ELF-1 (cell line): Measurements from ENCODE around the gene PHOX2A.

Experiments used
- DNase-seq: peaks from one replicate; pipeline ENCODE4 v3.0.0-alpha.2; 2016; ENCODE audit warnings: low read depth, low spot score

The PHOX2A gene

DNA sequence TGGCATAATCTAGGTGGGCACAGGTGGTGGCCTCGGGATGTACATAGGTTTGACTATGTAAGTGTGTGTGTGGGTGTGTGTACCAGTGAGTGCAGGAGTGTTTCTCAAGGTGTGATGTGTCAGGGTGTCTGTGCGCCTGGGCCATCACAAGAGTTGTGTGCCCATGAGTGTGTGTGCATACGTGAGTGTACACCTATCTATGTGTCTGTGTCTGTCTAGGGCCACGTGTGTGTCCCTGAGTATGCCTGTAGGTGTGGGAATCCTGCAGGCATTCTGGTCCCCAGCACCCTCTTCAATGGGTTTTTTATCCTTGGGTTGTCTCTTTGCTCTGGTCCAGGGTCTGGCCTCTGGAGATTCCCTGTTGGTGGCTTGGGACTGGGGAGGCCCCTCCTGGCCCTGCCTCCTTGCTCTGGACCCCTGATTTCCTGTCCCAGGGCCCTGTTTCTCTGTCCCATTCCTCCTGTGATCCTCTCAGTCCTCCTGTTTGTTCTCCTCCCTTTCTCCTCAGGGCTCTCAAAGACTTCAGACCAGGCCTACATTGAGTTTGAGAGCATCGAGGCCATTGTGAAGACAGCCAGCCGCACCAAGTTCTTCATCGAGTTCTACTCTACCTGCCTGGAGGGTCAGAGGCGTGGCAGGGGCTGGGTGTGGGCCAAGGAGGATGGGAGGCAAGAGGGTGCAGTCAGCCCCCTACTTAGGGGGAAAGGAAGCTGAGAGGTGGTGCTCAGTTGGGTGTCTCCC lies 10.0 kb downstream of the PHOX2A start:
- no peak for DNase-seq

GRCh38 chr11:72233056-72233772 lies 10.8 kb downstream of the PHOX2A start:
- DNase-seq: no peak

DNA sequence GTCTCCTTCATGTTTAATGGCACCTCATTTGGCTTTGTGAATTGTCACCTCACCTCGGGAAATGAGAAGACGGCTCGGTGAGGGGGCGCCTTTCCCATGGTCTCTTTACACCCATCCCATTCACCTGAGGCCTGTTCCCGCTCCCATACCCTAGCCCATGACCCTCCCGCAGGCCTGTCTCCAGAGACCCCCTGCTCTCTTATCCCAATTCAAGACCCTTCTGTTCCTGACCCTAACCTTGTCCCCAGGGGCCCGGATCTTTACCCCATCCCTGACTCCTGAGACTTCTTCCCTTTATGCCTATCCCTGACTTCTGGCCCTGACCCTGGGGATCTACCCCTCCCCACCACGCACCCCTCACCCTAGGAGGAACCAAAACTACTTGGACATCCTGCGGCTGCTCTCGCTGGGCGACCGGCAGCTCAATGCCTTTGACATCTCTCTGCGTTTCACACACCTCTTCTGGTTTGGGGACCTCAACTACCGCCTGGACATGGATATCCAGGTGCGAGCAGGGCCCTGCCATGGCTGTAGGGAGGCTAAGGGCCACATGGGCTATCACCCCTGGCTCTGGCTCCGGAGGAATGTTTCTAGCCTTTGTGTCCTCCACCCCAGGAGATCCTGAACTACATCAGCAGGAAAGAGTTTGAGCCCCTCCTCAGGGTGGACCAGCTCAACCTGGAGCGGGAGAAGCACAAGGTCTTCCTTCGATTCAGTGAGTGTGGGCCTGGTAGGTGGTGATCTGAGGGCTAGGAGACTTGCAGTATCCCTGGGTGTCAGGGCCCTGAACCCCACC lies 11.5 kb downstream of the PHOX2A start:
- DNase-seq: peak; percentile 0

DNA sequence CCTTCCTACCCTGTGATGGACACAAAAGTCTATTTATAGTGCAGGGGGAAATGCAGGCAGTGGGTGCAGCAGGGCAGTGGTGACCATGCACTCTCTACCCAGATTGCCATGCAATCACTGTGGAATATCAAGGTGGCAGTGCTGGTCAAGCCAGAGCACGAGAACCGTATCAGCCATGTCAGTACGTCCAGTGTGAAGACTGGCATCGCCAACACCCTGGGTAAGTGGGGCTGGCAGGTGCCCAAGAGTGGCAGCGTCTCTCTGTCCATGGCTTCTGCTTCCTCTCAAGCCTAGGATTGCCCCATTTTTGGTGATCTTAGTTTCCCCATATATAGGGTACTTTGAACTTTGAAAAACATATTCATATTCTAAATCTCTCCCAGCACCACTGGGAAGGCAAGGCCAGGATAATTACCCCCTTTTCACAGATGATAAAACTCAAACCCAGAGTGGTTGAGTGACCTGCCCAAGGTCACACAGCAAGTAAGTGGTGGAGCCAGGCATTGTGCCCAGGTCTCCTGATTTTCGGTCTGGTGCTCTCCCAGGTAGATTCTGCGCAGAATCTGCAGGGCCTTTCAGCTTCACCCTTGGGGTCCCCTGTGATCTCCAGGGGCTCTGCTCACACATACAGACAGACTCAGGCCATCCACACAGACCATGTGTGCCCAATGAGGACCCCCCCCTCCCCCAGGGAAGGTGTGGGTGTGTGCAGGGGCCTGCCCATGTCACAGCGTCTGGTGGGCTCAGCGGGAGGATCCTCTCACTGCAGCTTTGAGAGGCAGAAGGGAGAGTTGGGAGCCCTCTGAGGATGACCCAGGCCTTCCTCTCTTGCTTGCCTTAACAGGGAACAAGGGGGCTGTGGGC lies 12.3 kb downstream of the PHOX2A start:
- DNase-seq: no peak

GRCh38 chr11:72230764-72231365 lies 13.1 kb downstream of the PHOX2A start:
- DNase-seq: no peak

GRCh38 chr11:72229925-72230763 lies 13.8 kb downstream of the PHOX2A start:
- no peak for DNase-seq

DNA sequence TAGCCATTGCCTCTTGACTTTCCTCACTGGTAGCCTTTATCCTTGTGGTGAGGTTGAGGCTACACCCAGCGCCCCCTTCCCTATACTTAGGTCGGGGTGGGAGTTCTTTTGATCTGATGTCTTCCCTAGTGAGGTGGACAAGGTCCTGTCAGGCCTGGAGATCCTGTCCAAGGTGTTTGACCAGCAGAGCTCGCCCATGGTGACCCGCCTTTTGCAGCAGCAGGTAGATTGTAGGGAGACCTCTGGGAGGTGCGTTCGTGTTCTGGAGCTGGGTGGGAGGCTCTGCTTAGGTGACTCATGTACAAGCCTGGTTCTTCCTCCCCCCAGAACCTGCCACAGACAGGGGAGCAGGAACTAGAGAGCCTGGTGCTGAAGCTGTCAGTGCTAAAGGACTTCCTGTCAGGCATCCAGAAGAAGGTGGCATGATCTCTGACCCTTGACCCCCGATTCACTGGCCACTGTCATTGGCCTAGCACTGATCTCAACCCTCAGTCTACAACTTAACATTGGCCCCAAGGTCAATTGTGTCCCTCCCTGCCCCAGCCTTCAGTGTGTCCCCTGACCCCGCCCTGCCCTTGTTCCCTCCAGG lies 14.5 kb downstream of the PHOX2A start:
- no peak for DNase-seq

DNA sequence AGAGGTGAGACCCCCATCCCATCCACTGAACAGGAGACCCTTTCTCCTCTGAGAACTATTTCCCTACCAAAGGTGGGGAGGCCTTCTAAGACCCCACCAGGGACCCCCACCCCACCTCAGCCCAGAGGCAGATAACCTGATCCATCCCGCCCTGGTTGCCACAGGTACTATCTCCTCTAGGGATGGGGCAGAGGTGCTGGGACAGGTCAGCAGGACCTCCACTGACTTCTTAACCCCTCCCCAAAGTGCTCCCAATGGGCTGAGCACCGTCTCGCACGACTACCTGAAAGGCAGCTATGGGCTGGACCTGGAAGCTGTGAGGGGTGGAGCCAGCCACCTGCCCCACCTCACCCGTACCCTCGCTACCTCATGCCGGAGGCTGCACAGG lies 15.1 kb downstream of the PHOX2A start:
- no peak for DNase-seq

DNA sequence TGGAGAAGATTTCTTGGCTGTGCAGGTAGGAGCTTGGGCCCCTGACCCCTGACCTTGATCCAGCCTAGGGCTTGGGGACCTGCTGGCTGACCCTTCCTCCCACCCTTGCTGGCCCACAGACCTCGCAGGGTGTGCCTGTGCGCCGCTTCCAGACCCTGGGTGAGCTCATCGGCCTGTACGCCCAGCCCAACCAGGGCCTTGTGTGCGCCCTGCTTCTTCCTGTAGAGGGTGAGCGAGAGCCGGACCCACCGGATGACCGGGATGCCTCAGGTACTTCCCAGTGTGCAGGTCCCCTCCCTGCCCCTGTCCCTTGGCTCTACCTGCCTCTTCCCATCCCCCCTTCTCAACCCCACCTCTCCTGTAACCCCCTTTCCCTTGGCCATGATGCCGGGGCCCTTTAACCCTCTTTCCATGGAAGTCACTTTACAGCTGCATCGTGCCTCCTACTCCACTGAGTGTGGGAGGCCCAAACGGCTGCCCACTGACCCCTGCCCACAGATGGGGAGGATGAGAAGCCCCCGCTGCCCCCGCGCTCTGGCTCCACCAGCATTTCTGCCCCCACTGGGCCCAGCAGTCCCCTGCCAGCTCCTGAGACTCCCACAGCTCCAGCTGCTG lies 15.6 kb downstream of the PHOX2A start:
- DNase-seq: peak; percentile 67

GRCh38 chr11:72227316-72228228 lies 16.4 kb downstream of the PHOX2A start:
- DNase-seq: peak; percentile 1

GRCh38 chr11:72226701-72227100 lies 17.3 kb downstream of the PHOX2A start:
- DNase-seq: no peak

GRCh38 chr11:72225411-72225951 lies 18.5 kb downstream of the PHOX2A start:
- DNase-seq: no peak

GRCh38 chr11:72224564-72225410 lies 19.2 kb downstream of the PHOX2A start, which contains the start of gene INPPL1:
INPPL1 (plus strand) TSS chr11:72224767; CDS start chr11:72224985, 218 bp downstream.
- peak; percentile 57 for DNase-seq

DNA sequence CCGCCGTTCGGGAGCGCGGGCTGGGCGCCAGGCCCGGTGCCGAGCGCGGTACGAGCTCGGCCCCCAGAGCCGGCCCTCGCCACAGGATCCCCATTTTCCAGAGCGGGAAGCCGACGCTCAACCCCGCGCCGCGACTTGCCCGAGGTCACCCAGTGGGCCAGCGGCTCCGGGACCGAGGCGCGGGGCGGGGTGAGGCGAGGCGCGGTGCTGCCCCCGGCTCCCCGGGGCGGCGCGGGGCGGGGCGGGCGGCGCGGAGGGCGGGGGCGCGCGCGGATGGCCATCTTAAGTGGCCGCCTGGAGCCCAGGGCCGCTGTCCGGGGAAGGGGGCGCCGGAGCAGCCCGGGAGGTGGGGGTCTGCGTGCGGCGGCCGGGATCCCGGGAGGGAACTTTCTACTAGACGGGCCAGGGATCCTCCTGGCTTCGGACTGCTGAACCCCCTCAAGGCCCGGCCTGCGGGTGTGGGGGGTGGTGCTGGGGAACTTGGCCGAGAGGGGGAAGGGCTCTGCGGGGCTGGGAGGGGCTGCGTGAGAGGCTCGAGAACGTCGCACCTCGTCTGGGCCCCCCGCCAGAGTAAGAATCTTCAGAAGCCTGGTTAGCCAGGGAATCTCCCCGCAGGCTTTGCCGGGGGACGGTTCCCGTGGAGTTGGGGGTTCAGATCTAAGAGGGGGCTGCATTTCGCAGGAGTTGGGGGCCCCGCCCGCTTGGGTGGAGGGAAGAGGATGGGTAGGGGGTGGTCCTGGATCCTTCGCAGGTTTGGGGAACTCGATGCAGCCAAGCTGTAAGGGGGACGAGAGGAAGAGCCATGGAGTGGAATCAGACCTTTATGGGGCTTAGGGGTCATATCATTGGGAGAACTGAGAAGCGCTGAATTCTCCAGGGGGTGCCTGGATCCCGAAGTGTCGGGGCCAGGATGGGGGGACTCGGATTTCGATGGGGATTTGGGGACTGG lies 20.1 kb downstream of the PHOX2A start:
- DNase-seq: peak; percentile 62

DNA sequence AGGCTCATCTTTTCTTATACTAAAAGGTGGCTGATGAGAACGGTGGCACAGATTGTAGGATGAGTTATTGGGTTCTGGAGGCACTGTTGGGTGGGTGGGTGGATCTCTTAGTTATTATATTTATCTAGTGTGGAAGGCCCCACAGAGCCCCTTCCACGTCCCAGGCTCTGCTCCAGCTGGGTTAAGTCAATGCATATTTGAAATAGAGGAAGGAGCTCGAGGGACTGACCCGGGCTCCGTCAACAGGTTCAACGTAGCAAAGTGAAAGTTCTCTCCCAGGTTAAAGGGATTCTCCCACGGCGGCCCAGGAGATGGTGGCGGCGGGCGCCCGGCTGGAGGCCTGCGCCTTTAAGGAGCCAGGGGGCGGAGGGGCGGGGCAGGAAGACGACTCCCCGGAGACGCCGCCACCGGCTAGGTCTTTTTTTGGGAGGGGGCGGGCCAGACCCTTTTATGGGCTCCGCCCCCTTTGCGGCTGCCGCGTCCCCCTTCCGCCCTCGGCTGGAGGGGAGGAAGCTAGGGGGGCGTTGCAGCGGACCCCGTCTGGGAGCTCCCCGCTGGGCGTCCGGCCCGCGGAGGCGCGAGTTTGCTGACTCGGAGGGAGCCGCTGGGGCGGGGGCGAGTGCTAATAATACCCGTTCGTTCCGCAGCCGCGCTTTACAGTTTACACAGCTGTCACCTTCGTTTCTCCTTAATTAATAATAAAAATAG lies 20.9 kb downstream of the PHOX2A start:
- peak; percentile 97 for DNase-seq
